Measurements from ENCODE around the gene SCAI.
A peak's percentile ranks its signal among the peaks of the same experiment; 100 is the strongest.
"Not testable (repeated sequence)": the region's sequence is repeated elsewhere in the genome, so short reads cannot be mapped to it uniquely, and the experiment has no call there.

SCAI gene

DNA sequence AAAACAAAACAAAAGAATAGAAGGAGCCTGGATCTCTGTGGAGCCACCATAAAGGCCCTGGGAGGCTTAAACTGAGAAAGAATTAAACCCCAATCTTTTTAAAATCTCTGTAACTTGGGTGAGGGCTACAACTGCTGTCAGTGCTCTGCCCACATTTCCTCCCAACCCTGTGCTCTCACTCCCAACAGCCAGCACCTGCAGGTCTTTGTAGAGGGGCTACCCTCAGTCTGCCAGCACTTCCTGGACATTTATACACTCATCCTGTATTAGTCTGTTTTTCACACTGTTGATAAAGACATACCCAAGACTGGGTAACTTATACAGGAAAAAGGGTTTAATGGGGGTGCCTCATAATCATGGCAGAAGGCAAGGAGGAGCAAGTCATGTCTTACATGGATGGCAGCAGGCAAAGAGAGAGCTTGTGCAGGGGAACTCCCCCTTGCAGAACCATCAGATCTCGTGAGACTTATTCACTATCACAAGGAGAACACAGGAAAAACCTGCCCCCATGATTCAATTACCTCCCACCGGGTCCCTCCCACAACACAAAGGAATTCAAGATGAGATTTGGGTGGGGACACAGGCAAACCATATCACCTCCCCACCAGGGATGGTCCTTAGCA, 47.4 kb downstream of the SCAI start:
- no peak overlapping the region for H3K4me3 ChIP-seq (ENCODE audit: low read length)
- no peaks in the 10 kb centered on the region for H3K36me3 ChIP-seq (ENCODE audit: insufficient read depth, low read length)
- H3K9ac ChIP-seq (ENCODE audit: low read depth, low read length) = no peak overlapping the region

GRCh38 chr9:125091121-125091520, 52.2 kb downstream of the SCAI start:
- Histone ChIP-seq H3K9ac (ENCODE audit: low read depth, low read length) (no peak overlapping the region), H3K9me3 (replicated peaks; ENCODE audit: low read length) (no peaks in the 10 kb centered on the region), H3K27me3 (ENCODE audit: control insufficient read depth, insufficient read depth, low read length) (no peaks in the 10 kb centered on the region), H3K4me2 (ENCODE audit: low read length) (no peak overlapping the region), H3K36me3 (ENCODE audit: insufficient read depth, low read length) (no peaks in the 10 kb centered on the region), H3K4me3 (ENCODE audit: low read length) (no peak overlapping the region), H3K4me1 (ENCODE audit: control insufficient read depth, insufficient read depth, low read length) (no peaks in the 10 kb centered on the region)

More for the DNA sequence above, 47.4 kb downstream of the SCAI start:
- Histone ChIP-seq H3K27me3 (ENCODE audit: control insufficient read depth, insufficient read depth, low read length) (no peaks in the 10 kb centered on the region), H3K4me2 (ENCODE audit: low read length) (no peak overlapping the region), H3K4me1 (ENCODE audit: control insufficient read depth, insufficient read depth, low read length) (peaks cover 16% of the 10 kb centered on the region), H3K9me3 (replicated peaks; ENCODE audit: low read length) (no peaks in the 10 kb centered on the region)

GRCh38 chr9:125089331-125089730, 54.0 kb downstream of the SCAI start:
- H3K36me3 ChIP-seq (ENCODE audit: insufficient read depth, low read length) = no peaks in the 10 kb centered on the region
- no peak overlapping the region for H3K9ac ChIP-seq (ENCODE audit: low read depth, low read length)
- no peaks in the 10 kb centered on the region for H3K4me1 ChIP-seq (ENCODE audit: control insufficient read depth, insufficient read depth, low read length)
- H3K4me3 ChIP-seq (ENCODE audit: low read length) = no peak overlapping the region
- no peaks in the 10 kb centered on the region for H3K9me3 ChIP-seq (replicated peaks; ENCODE audit: low read length)
- H3K4me2 ChIP-seq (ENCODE audit: low read length) = no peak overlapping the region
- H3K27me3 ChIP-seq (ENCODE audit: control insufficient read depth, insufficient read depth, low read length) = no peaks in the 10 kb centered on the region

DNA sequence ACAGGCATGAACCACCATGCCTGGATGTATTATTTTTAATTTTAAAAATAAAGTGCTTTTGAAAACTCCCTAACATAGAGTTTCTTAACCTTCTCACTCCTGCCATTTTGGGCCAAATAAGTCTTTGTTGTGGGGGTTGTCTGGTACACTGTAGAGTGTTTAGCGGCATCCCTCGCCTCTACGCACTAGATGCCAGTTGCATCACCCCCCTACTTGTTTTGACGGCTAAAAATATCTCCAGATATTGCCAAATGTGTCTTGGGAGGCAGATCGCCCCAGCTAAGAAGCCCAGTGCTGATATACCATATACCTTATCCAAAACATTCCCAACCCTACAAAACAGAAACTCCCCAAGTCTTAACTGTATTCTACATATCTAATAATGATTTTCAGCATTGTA, 54.6 kb downstream of the SCAI start:
- Histone ChIP-seq H3K27me3 (ENCODE audit: control insufficient read depth, insufficient read depth, low read length) (no peaks in the 10 kb centered on the region), H3K4me3 (ENCODE audit: low read length) (no peak overlapping the region), H3K9ac (ENCODE audit: low read depth, low read length) (no peak overlapping the region), H3K36me3 (ENCODE audit: insufficient read depth, low read length) (no peaks in the 10 kb centered on the region), H3K4me1 (ENCODE audit: control insufficient read depth, insufficient read depth, low read length) (no peaks in the 10 kb centered on the region), H3K4me2 (ENCODE audit: low read length) (no peak overlapping the region), H3K9me3 (replicated peaks; ENCODE audit: low read length) (no peaks in the 10 kb centered on the region)

- no peaks in the 10 kb centered on the region for H3K4me1 ChIP-seq (ENCODE audit: control insufficient read depth, insufficient read depth, low read length)
- H3K4me3 ChIP-seq (ENCODE audit: low read length) = no peak overlapping the region
- no peaks in the 10 kb centered on the region for H3K9me3 ChIP-seq (replicated peaks; ENCODE audit: low read length)
- no peaks in the 10 kb centered on the region for H3K27me3 ChIP-seq (ENCODE audit: control insufficient read depth, insufficient read depth, low read length)
- no peak overlapping the region for H3K9ac ChIP-seq (ENCODE audit: low read depth, low read length)
- H3K4me2 ChIP-seq (ENCODE audit: low read length) = no peak overlapping the region
- no peaks in the 10 kb centered on the region for H3K36me3 ChIP-seq (ENCODE audit: insufficient read depth, low read length)
These were observed 57.4 kb downstream of the SCAI start for GRCh38 chr9:125085703-125086477.

DNA sequence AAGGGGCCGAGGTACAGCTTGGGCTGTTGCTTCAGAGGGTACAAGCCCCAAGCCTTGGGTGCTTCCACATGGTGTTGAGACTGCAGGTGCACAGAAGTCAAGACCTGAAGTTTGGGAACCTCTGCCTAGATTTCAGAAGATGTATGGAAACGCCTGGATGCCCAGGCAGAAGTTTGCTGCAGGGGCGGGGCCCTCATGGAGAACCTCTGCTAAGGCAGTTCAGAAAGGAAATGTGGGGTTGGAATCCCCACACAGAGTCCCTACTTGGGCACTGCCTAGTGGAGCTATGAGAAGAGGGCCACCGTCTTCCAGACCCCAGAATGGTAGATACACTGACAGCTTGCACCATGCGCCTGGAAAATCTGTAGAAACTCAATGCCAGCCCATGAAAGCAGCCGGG, 61.1 kb downstream of the SCAI start:
- H3K4me2 ChIP-seq (ENCODE audit: low read length); H3K9ac ChIP-seq (ENCODE audit: low read depth, low read length); H3K27me3 ChIP-seq (ENCODE audit: control insufficient read depth, insufficient read depth, low read length); H3K4me1 ChIP-seq (ENCODE audit: control insufficient read depth, insufficient read depth, low read length); H3K9me3 ChIP-seq (replicated peaks; ENCODE audit: low read length); H3K4me3 ChIP-seq (ENCODE audit: low read length); H3K36me3 ChIP-seq (ENCODE audit: insufficient read depth, low read length): not testable (repeated sequence)

- not testable (repeated sequence) for H3K9me3 ChIP-seq (replicated peaks; ENCODE audit: low read length); H3K27me3 ChIP-seq (ENCODE audit: control insufficient read depth, insufficient read depth, low read length); H3K36me3 ChIP-seq (ENCODE audit: insufficient read depth, low read length); H3K4me3 ChIP-seq (ENCODE audit: low read length); H3K4me2 ChIP-seq (ENCODE audit: low read length); H3K9ac ChIP-seq (ENCODE audit: low read depth, low read length); H3K4me1 ChIP-seq (ENCODE audit: control insufficient read depth, insufficient read depth, low read length)
These were observed 62.5 kb downstream of the SCAI start for GRCh38 chr9:125080797-125081196.

DNA sequence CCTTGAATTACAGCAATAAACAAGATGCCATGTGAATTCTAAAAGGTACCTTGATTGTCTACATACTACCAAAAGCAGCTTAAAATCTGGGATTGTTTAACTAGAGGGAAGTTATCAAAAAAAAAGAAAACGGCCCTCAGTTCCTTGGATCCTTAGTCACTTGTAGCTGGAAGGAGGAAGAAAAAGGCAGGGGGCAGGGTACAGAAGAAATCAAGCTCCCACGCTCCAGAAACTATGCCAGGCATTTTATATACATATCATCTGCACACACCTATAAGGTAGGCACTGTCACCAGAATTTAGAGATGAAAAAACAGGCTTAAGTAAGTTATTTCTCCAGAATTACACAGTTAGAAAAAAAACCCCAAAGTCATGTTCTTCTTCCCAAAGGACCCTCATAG, 63.4 kb downstream of the SCAI start:
- H3K36me3 ChIP-seq (ENCODE audit: insufficient read depth, low read length) = no peaks in the 10 kb centered on the region
- no peak overlapping the region for H3K4me2 ChIP-seq (ENCODE audit: low read length)
- H3K9ac ChIP-seq (ENCODE audit: low read depth, low read length) = no peak overlapping the region
- H3K4me3 ChIP-seq (ENCODE audit: low read length) = no peak overlapping the region
- H3K9me3 ChIP-seq (replicated peaks; ENCODE audit: low read length) = no peaks in the 10 kb centered on the region
- peaks cover 4% of the 10 kb centered on the region for H3K4me1 ChIP-seq (ENCODE audit: control insufficient read depth, insufficient read depth, low read length)
- H3K27me3 ChIP-seq (ENCODE audit: control insufficient read depth, insufficient read depth, low read length) = no peaks in the 10 kb centered on the region

DNA sequence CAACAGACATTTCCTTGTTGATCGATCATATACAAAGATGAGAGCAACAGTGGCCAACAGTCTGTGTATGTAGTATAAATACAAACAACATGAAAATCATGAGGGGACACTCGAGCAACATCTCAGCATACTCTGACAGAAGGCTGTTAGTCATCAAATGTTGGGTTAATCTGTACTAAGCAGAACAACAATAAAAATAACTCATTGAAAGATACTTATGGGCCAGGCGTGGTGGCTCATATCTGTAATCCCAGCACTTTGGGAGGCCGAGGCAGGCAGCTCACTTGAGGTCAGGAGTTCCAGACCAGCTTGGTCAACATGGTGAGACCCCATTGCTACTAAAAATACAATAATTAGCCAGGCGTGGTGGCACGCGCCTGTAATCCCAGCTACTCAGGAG, 67.3 kb downstream of the SCAI start:
- Histone ChIP-seq H3K9ac (ENCODE audit: low read depth, low read length) (no peak overlapping the region), H3K4me2 (ENCODE audit: low read length) (no peak overlapping the region), H3K4me3 (ENCODE audit: low read length) (no peak overlapping the region), H3K9me3 (replicated peaks; ENCODE audit: low read length) (no peaks in the 10 kb centered on the region), H3K4me1 (ENCODE audit: control insufficient read depth, insufficient read depth, low read length) (peaks cover 6% of the 10 kb centered on the region), H3K36me3 (ENCODE audit: insufficient read depth, low read length) (no peaks in the 10 kb centered on the region), H3K27me3 (ENCODE audit: control insufficient read depth, insufficient read depth, low read length) (no peaks in the 10 kb centered on the region)

GRCh38 chr9:125074976-125075375, 68.4 kb downstream of the SCAI start:
- Histone ChIP-seq H3K4me3 (ENCODE audit: low read length) (no peak overlapping the region), H3K36me3 (ENCODE audit: insufficient read depth, low read length) (no peaks in the 10 kb centered on the region), H3K27me3 (ENCODE audit: control insufficient read depth, insufficient read depth, low read length) (no peaks in the 10 kb centered on the region), H3K9me3 (replicated peaks; ENCODE audit: low read length) (no peaks in the 10 kb centered on the region), H3K9ac (ENCODE audit: low read depth, low read length) (no peak overlapping the region), H3K4me1 (ENCODE audit: control insufficient read depth, insufficient read depth, low read length) (peaks cover 6% of the 10 kb centered on the region), H3K4me2 (ENCODE audit: low read length) (peak overlapping the region; percentile 62)

DNA sequence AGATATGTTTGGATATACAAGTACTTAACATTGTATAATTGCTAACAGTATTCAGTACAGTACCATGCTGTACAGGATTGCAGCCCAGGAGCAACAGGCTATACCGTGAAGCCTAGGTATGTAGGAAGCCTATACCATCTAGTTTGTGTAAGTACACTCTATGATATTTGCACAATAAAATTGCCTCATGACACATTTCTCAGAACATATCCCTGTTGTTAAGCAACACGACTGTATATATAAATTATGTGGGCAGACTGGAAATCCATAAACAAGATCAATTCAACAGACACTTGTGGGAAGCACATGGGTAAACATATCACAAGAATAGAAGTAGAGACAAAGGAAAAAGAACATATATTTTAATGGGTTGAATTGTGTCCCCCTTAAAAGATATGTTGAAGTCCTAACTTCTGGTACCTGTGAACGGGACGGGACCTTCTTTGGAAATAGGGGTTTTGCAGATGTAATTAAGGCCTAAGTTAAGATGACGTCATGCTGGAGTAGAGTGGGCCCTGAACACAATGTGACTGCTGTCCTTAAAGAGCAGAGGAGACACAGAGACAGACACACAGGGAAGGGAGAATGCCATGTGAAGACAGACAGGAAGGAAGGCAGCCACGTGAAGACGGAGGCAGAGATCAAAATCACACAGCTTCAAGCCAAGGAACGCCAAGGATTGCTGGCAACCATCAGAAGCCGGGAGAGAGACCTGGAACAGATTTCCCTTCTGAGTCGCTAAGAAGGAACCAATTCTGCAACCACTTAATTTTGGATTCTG, 76.3 kb downstream of the SCAI start:
- H3K27me3 ChIP-seq (ENCODE audit: control insufficient read depth, insufficient read depth, low read length) = no peaks in the 10 kb centered on the region
- no peaks in the 10 kb centered on the region for H3K9me3 ChIP-seq (replicated peaks; ENCODE audit: low read length)
- no peak overlapping the region for H3K9ac ChIP-seq (ENCODE audit: low read depth, low read length)
- H3K36me3 ChIP-seq (ENCODE audit: insufficient read depth, low read length) = no peaks in the 10 kb centered on the region
- no peak overlapping the region for H3K4me3 ChIP-seq (ENCODE audit: low read length)
- peak overlapping the region; percentile 12 for H3K4me2 ChIP-seq (ENCODE audit: low read length)
- peaks cover 6% of the 10 kb centered on the region for H3K4me1 ChIP-seq (ENCODE audit: control insufficient read depth, insufficient read depth, low read length)
